ENCODE results near the gene ADGRB2. TPM values are rescaled to one million over a fixed set of nuclear protein-coding genes. Genes with fewer than 3 reads are reported as not detected.
A peak's percentile ranks its signal among the peaks of the same experiment; 100 is the strongest.
"Not testable (repeated sequence)": the region's sequence is repeated elsewhere in the genome, so short reads cannot be mapped to it uniquely, and the experiment has no call there.

Gene ADGRB2
- total RNA-seq, 4 donors from 2014 or later: 1.1 to 2.2 (median 1.7) TPM; not detected in 1

DNA sequence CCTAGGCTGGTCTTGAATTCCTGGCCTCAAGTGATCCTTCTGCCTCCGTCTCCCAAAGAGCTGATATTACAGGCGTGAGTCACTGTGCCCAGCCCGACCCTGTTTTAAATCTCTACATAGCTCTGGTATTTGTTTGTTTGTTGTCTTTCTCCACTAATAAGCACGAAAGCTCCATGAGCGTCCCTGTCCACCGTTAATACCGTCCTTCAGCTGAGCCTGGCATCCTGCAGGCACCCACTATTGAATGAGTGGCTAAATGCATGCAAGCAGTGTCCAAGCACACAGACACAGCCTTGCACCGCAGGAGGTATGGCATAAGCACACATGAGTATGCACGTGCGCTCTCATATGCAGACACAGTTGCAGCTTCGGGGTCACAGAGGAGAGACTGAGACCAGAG is 55.8 kb downstream of the ADGRB2 start:
- in situ Hi-C loops (cut with MboI; ENCODE audit: low sequenced_read_pairs in 4 of 4) (no loop called here), intact Hi-C loops (cut with DNase I; ENCODE audit: low total_unique reads) (no loop called here)
- no peak overlapping the region for H3K4me3 ChIP-seq
- H3K27me3 ChIP-seq: no peaks in the 10 kb centered on the region
- H3K36me3 ChIP-seq: no peaks in the 10 kb centered on the region
- H3K27ac ChIP-seq: no peak overlapping the region
- H3K9me3 ChIP-seq: no peaks in the 10 kb centered on the region
- ATAC-seq (no peak), DNase-seq (no peak)
- peaks cover 0 to 21% of the 10 kb centered on the region in 2 donors for H3K4me1 ChIP-seq
- no peak for TF ChIP-seq POLR2A (IDR thresholded peaks at IDR 0.05)
- TF ChIP-seq, protein P1, sequence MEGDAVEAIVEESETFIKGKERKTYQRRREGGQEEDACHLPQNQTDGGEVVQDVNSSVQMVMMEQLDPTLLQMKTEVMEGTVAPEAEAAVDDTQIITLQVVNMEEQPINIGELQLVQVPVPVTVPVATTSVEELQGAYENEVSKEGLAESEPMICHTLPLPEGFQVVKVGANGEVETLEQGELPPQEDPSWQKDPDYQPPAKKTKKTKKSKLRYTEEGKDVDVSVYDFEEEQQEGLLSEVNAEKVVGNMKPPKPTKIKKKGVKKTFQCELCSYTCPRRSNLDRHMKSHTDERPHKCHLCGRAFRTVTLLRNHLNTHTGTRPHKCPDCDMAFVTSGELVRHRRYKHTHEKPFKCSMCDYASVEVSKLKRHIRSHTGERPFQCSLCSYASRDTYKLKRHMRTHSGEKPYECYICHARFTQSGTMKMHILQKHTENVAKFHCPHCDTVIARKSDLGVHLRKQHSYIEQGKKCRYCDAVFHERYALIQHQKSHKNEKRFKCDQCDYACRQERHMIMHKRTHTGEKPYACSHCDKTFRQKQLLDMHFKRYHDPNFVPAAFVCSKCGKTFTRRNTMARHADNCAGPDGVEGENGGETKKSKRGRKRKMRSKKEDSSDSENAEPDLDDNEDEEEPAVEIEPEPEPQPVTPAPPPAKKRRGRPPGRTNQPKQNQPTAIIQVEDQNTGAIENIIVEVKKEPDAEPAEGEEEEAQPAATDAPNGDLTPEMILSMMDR (IDR thresholded peaks at IDR 0.05 in 4 of 5, conservative IDR thresholded peaks at IDR 0.05 in 1 of 5): no peak

DNA sequence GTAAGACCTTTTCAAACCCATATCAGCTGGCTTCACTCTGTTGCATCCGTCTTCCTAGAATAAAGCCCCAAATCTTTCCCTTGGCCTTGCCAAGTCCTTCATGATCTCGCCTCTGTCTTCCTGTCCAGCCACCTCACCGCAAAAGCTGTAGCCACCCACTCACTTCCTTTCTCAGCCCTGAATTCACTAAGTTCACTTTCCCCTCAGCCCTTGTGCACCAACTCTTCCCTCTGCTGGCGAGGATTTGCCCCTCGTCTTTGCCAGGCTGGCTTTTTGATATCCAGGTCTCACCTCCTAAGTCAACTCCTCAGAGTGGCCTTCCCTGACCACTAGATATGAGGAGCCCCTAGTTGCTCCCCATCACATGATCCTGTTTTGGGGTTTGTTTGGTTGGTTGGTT is 56.4 kb downstream of the ADGRB2 start:
- DNase-seq (no peak), ATAC-seq (no peak)
- TF ChIP-seq, protein P1 (IDR thresholded peaks at IDR 0.05 in 4 of 5, conservative IDR thresholded peaks at IDR 0.05 in 1 of 5): no peak
- TF ChIP-seq POLR2A (IDR thresholded peaks at IDR 0.05): no peak
- Histone ChIP-seq H3K27me3 (no peaks in the 10 kb centered on the region), H3K36me3 (no peaks in the 10 kb centered on the region), H3K27ac (no peak overlapping the region), H3K4me3 (no peak overlapping the region), H3K4me1 (peaks cover 0 to 14% of the 10 kb centered on the region in 2 donors), H3K9me3 (no peaks in the 10 kb centered on the region)
- in situ Hi-C loops (cut with MboI; ENCODE audit: low sequenced_read_pairs in 4 of 4) (no loop called here), intact Hi-C loops (cut with DNase I; ENCODE audit: low total_unique reads) (no loop called here)

DNA sequence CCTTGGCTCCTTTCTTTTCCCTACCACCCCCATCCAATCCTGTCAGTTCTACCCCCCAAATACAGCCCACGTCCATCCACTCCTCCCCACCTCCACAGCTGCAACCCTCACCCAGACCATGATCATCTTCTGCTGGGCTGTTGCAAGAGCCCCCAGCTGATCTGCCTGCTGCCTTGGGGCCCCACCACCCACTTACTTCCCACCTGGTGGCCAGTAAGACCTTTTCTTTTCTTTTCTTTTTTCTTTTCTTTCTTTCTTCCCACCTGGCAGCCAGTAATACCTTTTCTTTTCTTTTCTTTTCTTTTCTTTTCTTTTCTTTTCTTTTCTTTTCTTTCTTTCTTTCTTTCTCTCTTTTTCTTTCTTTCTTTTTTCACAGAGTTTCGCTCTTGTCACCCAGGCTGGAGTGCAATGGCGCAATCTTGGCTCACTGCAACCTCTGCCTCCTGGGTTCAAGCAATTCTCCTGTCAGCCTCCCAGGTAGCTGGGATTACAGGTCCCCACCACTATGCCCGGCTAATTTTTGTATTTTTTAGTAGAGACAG is 57.0 kb downstream of the ADGRB2 start:
- intact Hi-C loops (cut with DNase I; ENCODE audit: low total_unique reads); in situ Hi-C loops (cut with MboI; ENCODE audit: low sequenced_read_pairs in 4 of 4); H3K27me3 ChIP-seq; DNase-seq; H3K4me3 ChIP-seq; H3K36me3 ChIP-seq; ATAC-seq; H3K27ac ChIP-seq; H3K9me3 ChIP-seq: not testable (repeated sequence)
- H3K4me1 ChIP-seq: peaks cover 0 to 14% of the 10 kb centered on the region in 2 donors

DNA sequence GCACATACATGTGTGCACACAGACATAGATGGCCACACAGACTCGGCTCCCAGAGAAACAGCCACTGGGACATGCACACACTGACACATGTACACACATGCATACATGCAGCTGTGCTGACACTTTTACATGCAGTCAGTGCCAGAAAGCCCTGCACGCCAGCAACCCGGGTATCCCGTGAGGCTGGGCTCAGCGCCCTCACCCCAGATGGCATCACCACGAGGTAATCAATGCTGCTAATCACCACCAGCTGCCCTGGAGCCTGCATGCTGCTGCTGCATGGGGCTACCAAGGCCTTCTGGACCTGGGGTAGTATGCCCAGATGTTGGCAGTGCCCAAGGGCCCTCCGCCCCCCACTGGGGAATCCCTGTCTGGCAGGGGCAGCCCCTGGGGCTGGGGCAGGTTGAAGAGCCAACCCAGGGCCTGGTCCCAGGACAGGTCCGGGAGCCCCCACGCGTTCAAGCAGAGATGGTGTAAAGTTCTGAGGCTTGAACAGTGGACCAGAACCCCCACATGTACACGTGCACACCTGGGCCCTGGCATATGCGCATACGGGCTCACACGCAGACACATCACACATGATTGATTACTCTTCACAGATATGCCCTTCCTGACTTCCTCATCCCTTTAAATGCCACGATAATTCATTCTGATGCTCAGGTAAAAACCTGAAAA is 57.6 kb downstream of the ADGRB2 start:
- DNase-seq (no peak), ATAC-seq (no peak)
- no peaks in the 10 kb centered on the region for H3K27me3 ChIP-seq
- no peak for TF ChIP-seq POLR2A (IDR thresholded peaks at IDR 0.05)
- TF ChIP-seq, protein P1 (IDR thresholded peaks at IDR 0.05 in 4 of 5, conservative IDR thresholded peaks at IDR 0.05 in 1 of 5): no peak
- H3K27ac ChIP-seq: no peak overlapping the region
- H3K9me3 ChIP-seq: no peaks in the 10 kb centered on the region
- H3K4me3 ChIP-seq: no peak overlapping the region
- in situ Hi-C loops (cut with MboI; ENCODE audit: low sequenced_read_pairs in 4 of 4) (no loop called here), intact Hi-C loops (cut with DNase I; ENCODE audit: low total_unique reads) (no loop called here)
- no peaks in the 10 kb centered on the region for H3K36me3 ChIP-seq
- peaks cover 0 to 15% of the 10 kb centered on the region in 2 donors for H3K4me1 ChIP-seq

DNA sequence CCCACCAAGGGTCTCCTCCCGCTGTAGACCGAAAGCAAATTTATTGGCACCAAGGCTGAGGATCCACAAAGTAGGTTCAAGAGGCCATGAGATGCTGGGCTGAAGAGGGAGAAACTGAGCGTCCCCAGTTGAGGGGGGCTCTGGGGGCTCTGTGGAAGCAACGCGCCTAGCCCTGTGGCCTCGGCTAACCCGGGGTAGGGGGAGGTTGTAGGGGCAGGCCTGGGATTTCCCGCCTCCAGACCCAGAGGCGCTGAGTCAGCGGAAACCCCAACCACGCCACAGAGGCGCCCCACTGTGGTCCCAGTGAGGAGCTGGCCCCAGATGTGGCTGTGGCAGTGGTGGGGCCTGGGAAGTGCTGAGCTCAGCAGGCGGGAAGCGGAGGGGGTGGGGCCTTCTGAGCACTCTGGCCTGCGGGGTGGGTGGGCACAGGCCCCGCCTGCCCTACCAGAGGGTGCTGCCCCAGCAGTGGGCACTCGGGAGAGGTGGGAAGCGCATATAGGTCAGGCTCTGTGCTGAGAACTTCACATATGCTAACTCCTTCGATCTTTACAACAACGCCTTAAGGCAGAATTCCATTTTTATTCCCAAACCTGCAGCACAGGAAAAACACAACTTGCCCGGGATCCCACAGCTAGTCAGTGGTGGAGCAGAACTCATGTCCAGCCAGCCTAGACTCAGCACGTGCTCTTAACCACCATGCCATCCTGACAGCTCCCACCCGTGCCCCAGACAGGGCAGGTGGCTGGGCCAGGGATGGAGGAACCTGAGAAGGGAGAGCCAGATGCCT is 58.9 kb downstream of the ADGRB2 start:
- intact Hi-C loops (cut with DNase I; ENCODE audit: low total_unique reads): no loop called here
- H3K27ac ChIP-seq: peak overlapping the region in 3 of 4 donors; percentile 58 to 70 (median 63)
- no peaks in the 10 kb centered on the region for H3K9me3 ChIP-seq
- ATAC-seq (no peak), DNase-seq (no peak)
- no peaks in the 10 kb centered on the region for H3K27me3 ChIP-seq
- no peaks in the 10 kb centered on the region for H3K36me3 ChIP-seq
- H3K4me3 ChIP-seq: peak overlapping the region in 1 of 4 donors; percentile 50
- no peak for TF ChIP-seq POLR2A (IDR thresholded peaks at IDR 0.05)
- TF ChIP-seq, protein P1 (IDR thresholded peaks at IDR 0.05 in 4 of 5, conservative IDR thresholded peaks at IDR 0.05 in 1 of 5): peak in 2 of 5 experiments; percentile 13 to 16
- H3K4me1 ChIP-seq: peaks cover 12 to 28% of the 10 kb centered on the region in 2 donors
- in situ Hi-C loops (cut with MboI; ENCODE audit: low sequenced_read_pairs in 4 of 4): no loop called here

Measured in gastrocnemius medialis (tissue), 4 donors.